ENCODE measurements around the gene SSNA1.

The SSNA1 gene

GRCh38 chr9:137182836-137183235 lies 5.6 kb upstream of the SSNA1 start:
- no peak for DNase-seq (ENCODE audit: low read depth in 4 of 4, low spot score in 1 of 4)

- no peak for DNase-seq (ENCODE audit: low read depth in 4 of 4, low spot score in 1 of 4)
Measured at GRCh38 chr9:137183980-137184595, 4.4 kb upstream of the SSNA1 start.

- DNase-seq (ENCODE audit: low read depth in 4 of 4, low spot score in 1 of 4), result no peak
Measured at GRCh38 chr9:137184881-137185660, 3.4 kb upstream of the SSNA1 start.

- no peak for DNase-seq (ENCODE audit: low read depth in 4 of 4, low spot score in 1 of 4)
Measured at GRCh38 chr9:137185921-137186320, 2.6 kb upstream of the SSNA1 start.

- DNase-seq (ENCODE audit: low read depth in 4 of 4, low spot score in 1 of 4), result no peak
Measured at GRCh38 chr9:137186385-137186784, 2.1 kb upstream of the SSNA1 start.

GRCh38 chr9:137187386-137187785 lies 1.1 kb upstream of the SSNA1 start:
- no peak for DNase-seq (ENCODE audit: low read depth in 4 of 4, low spot score in 1 of 4)

GRCh38 chr9:137188086-137188489 lies 388 bp upstream of the SSNA1 start:
- DNase-seq (ENCODE audit: low read depth in 4 of 4, low spot score in 1 of 4), result no peak

GRCh38 chr9:137189297-137190295 lies 1.1 kb downstream of the SSNA1 start:
- DNase-seq (ENCODE audit: low read depth in 4 of 4, low spot score in 1 of 4), result no peak

- DNase-seq (ENCODE audit: low read depth in 4 of 4, low spot score in 1 of 4), result no peak
Measured at GRCh38 chr9:137190315-137190856, 1.9 kb downstream of the SSNA1 start.

GRCh38 chr9:137191245-137191644 lies 2.8 kb downstream of the SSNA1 start:
- DNase-seq (ENCODE audit: low read depth in 4 of 4, low spot score in 1 of 4), result no peak

GRCh38 chr9:137191691-137192447 lies 3.4 kb downstream of the SSNA1 start:
- no peak for DNase-seq (ENCODE audit: low read depth in 4 of 4, low spot score in 1 of 4)

- no peak for DNase-seq (ENCODE audit: low read depth in 4 of 4, low spot score in 1 of 4)
Measured at GRCh38 chr9:137192448-137192780, 3.9 kb downstream of the SSNA1 start.

- DNase-seq (ENCODE audit: low read depth in 4 of 4, low spot score in 1 of 4), result no peak
Measured at GRCh38 chr9:137192859-137193258, 4.4 kb downstream of the SSNA1 start.

- no peak for DNase-seq (ENCODE audit: low read depth in 4 of 4, low spot score in 1 of 4)
Measured at GRCh38 chr9:137193771-137194170, 5.3 kb downstream of the SSNA1 start.

- DNase-seq (ENCODE audit: low read depth in 4 of 4, low spot score in 1 of 4), result no peak
Measured at GRCh38 chr9:137194388-137194787, 5.9 kb downstream of the SSNA1 start.

- no peak for DNase-seq (ENCODE audit: low read depth in 4 of 4, low spot score in 1 of 4)
Measured at GRCh38 chr9:137194909-137195308, 6.4 kb downstream of the SSNA1 start.

GRCh38 chr9:137195525-137196220 lies 7.2 kb downstream of the SSNA1 start:
- no peak for DNase-seq (ENCODE audit: low read depth in 4 of 4, low spot score in 1 of 4)

GRCh38 chr9:137198051-137198901 lies 9.8 kb downstream of the SSNA1 start:
- DNase-seq (ENCODE audit: low read depth in 4 of 4, low spot score in 1 of 4), result no peak

- DNase-seq (ENCODE audit: low read depth in 4 of 4, low spot score in 1 of 4), result no peak
Measured at GRCh38 chr9:137198902-137199283, 10.4 kb downstream of the SSNA1 start.

Data from stimulated activated CD4-positive, alpha-beta T cell treated with anti-CD3 and anti-CD28 coated beads, Interleukin-1b, Interleukin-23, amount 100 ng/mL, for 24 hours (primary cell).